ENCODE data around the gene GIPC3.
A peak's percentile ranks its signal among the peaks of the same experiment; 100 is the strongest.

The GIPC3 gene

GRCh38 chr19:3585301-3586126, at the start of gene GIPC3:
TSS of gene GIPC3 (plus strand) at chr19:3585478. CDS start at chr19:3585598, 120 bp downstream.
- no peak for DNase-seq

DNA sequence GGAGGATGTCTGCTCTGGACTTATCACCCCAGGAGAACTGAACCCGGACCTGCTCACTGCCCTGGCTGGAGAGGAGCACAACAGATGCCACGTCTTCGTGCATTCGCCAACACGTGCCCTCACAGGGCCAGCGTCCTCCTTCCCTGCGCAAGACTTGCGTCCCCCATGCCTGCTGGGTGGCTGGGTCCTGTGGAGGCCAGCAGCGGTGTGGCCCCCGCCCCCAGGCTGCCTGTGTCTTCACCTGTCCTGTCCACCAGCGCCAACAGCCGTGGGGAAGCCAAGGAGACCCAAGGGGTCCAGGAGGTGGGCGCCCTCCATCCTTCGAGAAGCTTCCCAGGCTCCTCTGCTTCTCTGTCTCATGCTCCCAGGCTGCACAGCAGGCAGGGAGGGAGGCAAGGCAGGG, 49.7 kb upstream of the GIPC3 start:
- DNase-seq, result no peak

DNA sequence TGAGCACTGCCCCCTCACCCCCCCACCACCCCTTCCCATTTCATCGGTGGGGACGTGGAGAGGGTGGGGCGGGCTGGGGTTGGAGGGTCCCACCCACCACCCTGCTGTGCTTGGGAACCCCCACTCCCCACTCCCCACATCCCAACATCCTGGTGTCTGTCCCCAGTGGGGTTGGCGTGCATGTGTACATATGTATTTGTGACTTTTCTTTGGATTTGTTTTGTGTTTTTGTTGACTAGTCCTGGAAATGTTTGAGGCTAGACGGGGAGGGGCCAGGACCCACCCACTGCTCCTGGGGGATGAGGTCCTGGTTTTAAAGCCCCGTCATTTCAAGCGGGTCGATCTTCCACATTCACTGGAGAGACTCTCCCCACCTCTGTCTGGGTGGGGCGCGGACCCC, 49.3 kb upstream of the GIPC3 start:
- DNase-seq, result no peak

- no peak for DNase-seq
Observed at GRCh38 chr19:3536429-3537100, 48.7 kb upstream of the GIPC3 start.

GRCh38 chr19:3537101-3537437, 48.2 kb upstream of the GIPC3 start:
- no peak for DNase-seq

DNA sequence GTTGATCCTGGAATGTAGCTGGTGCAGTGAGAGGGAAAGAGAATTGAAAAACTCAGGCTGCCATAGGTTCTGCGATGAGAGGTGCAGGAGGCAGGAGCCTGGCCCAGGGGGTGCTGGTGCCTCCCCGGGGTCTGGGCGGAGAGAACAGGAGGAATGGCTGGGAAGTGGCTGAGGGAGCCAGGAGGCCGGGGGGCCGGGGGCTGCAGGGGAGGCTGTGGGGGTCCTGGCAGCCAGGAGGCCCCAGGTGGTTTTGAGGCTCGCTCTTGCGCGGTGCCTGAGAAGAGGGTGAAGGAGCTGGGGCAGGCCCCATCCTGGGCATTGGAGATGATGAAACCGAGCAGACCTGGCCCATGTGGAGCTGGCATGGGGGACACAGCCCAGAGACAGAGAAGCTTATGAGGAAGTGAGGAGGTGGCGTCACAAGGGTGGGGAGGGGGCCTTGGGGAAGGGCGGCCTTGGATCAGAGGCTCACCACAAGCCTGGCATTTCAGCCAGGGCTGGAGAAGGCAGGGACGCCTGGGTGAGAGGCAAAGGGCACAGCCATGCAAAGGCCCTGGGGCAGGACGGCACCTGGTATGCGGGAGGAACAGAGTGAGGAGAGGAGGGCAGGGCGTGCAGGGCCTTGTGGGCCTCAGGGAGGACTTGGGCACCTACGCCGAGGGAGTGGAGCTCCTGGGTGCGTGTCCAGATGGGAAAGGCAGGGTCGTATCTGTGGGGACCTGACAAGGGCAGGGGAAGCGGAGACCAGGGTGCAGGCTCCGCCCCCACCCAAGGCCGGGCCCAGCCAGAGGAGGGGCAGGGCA, 47.6 kb upstream of the GIPC3 start:
- no peak for DNase-seq

GRCh38 chr19:3538258-3538929, 46.9 kb upstream of the GIPC3 start:
- no peak for DNase-seq

DNA sequence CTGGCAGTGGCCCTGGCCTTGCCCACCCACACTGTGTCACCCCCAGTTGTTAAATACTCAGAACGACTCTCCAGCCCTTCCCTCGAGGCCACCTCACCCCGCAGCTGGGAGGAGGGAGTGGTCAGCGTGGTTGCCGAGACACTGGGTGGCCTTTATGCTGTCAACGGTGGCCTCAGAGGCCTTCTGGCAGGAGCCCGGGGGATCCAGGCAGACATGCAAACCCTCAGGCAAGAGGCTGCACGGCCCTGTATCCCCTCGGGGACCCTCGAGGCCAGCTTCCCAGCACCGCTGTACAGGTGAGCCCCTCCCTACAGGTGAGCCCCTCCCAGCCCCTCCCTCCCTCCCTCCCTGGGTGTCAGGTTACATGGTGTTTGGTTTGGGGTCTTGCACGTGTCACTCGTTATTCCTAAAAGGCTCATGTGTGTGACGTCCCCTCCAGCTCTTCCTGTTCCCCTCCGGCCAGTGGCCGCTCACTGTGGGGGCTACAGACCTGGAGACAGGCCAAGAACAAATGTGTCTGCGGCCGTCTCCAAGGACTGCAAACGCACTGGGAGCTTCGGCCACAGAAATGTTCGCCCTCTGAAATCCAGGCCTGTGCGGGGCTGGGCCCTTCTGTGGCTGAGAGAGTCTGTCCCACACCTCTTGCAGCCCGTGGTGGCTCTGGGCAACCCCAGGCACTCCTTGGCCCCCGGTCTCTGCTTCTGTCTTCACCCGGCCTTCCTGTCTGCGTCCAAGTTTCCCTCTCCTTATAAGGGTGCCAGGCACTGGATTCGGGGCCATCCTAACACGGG, 46.1 kb upstream of the GIPC3 start, which contains the start of gene TEKTIP1:
Gene TEKTIP1, plus strand, starts transcription at position 210 of the 791 bp plus-strand sequence. Its CDS starts 4 bp downstream, at position 214.
- no peak for DNase-seq

- DNase-seq, result no peak
Observed at GRCh38 chr19:3539756-3540118, 45.5 kb upstream of the GIPC3 start.

GRCh38 chr19:3543150-3544057, 41.9 kb upstream of the GIPC3 start:
- DNase-seq, result no peak

GRCh38 chr19:3544058-3544376, 41.3 kb upstream of the GIPC3 start:
- no peak for DNase-seq

GRCh38 chr19:3544742-3545668, 40.3 kb upstream of the GIPC3 start:
- DNase-seq, result peak; percentile 14 to 53

DNA sequence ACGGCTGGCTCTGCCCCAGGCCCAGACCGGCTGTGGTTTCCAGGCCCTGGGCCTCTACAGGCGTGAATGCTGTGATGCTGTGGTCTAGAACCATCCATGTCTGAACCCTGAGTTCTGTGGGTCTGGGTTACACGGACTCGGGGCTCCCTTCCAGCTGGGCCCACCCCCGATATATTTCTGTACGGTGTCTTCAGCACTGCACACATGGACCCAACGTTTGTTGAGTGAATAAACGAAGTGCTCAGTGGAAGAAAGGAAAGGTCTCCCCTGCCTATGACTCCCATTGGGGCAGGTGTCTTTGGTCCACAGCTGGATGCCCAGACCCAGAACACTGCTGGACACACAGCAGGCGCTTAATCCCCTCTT, 39.6 kb upstream of the GIPC3 start:
- no peak for DNase-seq

GRCh38 chr19:3546119-3546518, 39.2 kb upstream of the GIPC3 start:
- no peak for DNase-seq

DNA sequence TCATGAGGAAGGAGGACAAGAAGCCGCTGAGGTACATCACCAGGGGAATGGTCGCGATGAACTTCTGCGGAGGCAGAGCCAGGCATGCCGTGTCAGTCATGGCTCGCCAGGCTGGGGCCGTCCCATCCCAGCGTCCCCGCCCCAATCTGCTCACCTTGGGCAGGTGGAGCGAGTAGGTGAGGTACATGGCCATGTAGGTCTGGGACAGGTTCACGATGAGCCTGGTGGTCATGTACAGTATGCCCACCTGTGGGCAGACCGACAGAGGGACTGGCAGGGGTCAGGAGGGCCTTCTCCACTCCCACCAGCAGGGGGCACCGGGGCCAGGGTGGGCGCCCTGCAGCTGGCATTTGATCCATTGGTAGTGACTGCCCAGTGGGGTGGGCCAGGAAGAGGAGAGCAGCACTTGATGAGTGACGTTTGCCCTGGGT, 38.0 kb upstream of the GIPC3 start:
- no peak for DNase-seq

DNA sequence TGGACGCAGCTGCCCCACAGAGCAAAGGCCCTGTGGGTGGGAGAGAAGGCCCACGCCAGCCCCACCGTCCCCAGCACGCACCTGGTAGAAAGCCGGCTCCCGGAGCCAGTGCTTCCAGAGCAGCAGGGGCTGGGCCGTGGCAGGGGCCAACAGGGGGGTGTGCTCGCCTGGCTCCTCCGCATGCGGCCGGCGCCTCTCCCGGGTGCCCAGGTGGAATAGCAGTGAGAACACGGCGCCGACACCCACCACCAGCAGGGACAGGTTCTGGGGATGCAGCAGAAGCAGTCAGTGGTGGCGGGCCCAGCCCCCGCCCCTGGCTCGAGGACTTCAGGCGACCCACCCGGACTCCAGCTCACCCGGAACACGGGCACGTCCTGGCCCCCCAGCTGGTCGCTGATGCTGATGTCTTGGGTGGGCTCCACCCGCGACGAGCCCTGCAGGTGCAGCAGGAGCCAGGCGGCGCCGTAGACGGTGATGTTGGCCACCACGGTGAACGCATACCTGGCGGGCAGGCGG, 37.5 kb upstream of the GIPC3 start:
- DNase-seq, result no peak

DNA sequence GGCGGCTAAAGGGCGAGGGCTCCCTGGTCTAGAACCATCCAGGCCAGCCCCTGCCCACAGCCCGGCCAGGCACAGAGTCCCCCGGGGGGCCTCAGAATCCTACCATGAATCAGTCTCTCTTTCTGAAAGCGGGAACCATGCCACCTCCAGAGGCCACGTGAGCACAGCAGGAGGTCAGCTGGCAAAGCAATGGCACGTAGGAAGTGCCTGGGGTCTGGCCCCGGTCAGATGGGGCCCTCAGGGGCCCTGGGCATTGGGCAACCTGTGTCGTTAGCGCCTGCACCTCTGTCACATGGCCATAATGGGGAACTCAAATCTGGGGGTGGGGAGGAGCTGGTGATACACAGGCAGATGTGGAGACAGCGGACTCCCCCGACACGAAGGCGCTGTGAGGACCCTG, 36.7 kb upstream of the GIPC3 start:
- no peak for DNase-seq

GRCh38 chr19:3549816-3550215, 35.5 kb upstream of the GIPC3 start:
- no peak for DNase-seq

DNA sequence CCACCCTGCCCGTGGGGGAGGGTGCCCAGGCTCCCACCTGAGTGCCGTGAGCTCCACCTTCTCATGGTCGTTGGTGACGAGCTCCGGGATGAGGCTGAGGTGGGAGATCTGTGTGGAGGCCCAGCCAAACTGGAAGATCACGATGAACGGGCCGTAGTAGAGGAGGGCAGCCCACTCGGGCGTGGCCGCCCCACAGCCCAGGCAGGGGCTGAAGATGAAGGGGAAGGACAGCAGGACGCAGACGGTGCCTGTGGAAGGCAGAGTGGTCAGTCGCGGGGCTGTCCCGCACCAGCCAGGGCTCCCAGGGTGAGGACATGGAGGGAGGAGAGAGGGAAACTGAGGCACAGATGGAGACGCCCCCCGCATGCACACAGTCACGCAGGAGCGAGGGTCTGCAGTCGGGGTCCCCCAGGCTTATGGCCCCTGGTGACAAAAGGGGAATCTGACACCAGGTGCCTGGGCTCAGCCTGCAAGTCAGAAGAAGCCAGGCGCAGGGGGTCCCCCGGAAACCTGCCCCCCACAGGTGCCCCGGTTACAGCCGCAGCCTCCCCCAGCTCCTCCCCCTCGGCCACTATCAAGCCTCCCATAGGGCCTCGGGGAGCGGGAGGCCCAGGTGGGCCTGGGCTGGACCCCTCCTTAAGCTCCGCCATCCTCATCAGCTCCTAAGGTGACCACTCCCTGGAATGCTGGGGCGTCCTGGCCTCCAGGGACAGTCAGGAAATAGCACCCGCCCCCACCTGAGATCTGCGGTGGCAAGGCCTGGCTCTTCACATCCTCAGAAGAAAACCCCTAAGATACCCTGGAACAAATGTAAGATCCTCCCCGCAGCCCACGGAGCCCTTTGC, 34.1 kb upstream of the GIPC3 start:
- DNase-seq, result no peak

All from bone marrow (tissue), 2 donors.